ENCODE results near the gene MLLT3.

DNA sequence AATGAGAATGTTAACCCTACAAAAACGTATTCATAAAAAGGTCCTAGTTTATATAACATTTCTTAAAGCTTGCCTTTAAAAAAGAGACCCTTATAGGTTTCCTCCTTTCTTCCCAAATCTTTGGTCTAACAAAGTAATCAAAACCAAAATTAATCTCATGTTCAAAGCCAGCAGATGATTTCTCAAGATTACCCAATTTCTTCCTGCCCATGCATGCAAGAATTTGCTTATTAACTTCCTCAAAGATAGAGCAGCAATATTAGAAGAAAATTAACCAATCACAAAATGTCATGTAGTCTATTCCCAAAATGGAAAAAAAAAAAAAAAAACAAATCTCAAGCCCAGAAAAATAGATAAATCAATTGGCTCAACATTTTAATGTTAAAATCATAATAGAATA is 114.9 kb downstream of the MLLT3 start:
- TF ChIP-seq EZH2phosphoT487 (IDR thresholded peaks at IDR 0.05; ENCODE audit: low read length): no peak
- no peak for TF ChIP-seq EZH2 (optimal IDR thresholded peaks at IDR 0.05; ENCODE audit: low read depth, low read length)

Data from MM.1S (cell line).